Measurements from ENCODE around the gene CD164L2. TPM values are rescaled to one million over a fixed set of nuclear protein-coding genes. Genes with fewer than 3 reads are reported as not detected.

The CD164L2 gene
- total RNA-seq, 2 experiments from 2014 or later: not detected

GRCh38 chr1:27363766-27364695, 19.1 kb downstream of the CD164L2 start:
- Mint-ChIP-seq H3K27me3 (no peaks in the 10 kb centered on the region), H3K36me3 (ENCODE audit: low read depth) (no peaks in the 10 kb centered on the region), H3K27ac (no peak overlapping the region), H3K4me1 (peaks cover 34% of the 10 kb centered on the region), H3K4me3 (no peak overlapping the region), H3K9me3 (ENCODE audit: low read depth) (no peaks in the 10 kb centered on the region)
- ATAC-seq (no peak), DNase-seq (no peak)
- intact Hi-C loops (cut with DNase I, micrococcal nuclease): no loop called here
- ChIA-PET CTCF (interaction anchor here (0.5 to 3.7 kb wide), 3 partner anchors 7 to 216 kb away, joined by 4 to 28 read pairs (median 4); no protein-coding TSS in a partner anchor), POLR2A (no interaction called here)

- ATAC-seq (no peak), DNase-seq (no peak)
- Mint-ChIP-seq H3K4me3 (no peak overlapping the region), H3K4me1 (peaks cover 44% of the 10 kb centered on the region), H3K27me3 (no peaks in the 10 kb centered on the region), H3K27ac (no peak overlapping the region), H3K36me3 (ENCODE audit: low read depth) (no peaks in the 10 kb centered on the region), H3K9me3 (ENCODE audit: low read depth) (no peaks in the 10 kb centered on the region)
- intact Hi-C loops (cut with DNase I, micrococcal nuclease): no loop called here
- CTCF ChIA-PET: interaction anchor here (0.7 to 2.0 kb wide), 5 partner anchors 21 to 245 kb away, joined by 4 to 6 read pairs (median 5); partner anchors contain the start of gene CD164L2
- POLR2A ChIA-PET: no interaction called here
Observed at GRCh38 chr1:27361553-27361952, 21.6 kb downstream of the CD164L2 start.

GRCh38 chr1:27361044-27361402, 22.1 kb downstream of the CD164L2 start:
- Mint-ChIP-seq H3K4me1 (peaks cover 48% of the 10 kb centered on the region), H3K36me3 (ENCODE audit: low read depth) (no peaks in the 10 kb centered on the region), H3K27ac (no peak overlapping the region), H3K27me3 (no peaks in the 10 kb centered on the region), H3K4me3 (peak overlapping the region; percentile 62), H3K9me3 (ENCODE audit: low read depth) (no peaks in the 10 kb centered on the region)
- POLR2A ChIA-PET: no interaction called here
- CTCF ChIA-PET: interaction anchor here (2.0 kb wide), 1 partner anchor 34 kb away, joined by 5 read pairs; no protein-coding TSS in a partner anchor
- DNase-seq (no peak), ATAC-seq (no peak)
- intact Hi-C loops (cut with DNase I, micrococcal nuclease): no loop called here

- no peaks in the 10 kb centered on the region for H3K27me3 Mint-ChIP-seq
- ChIA-PET POLR2A (interaction anchor here (0.6 kb wide), 1 partner anchor 275 kb away, joined by 4 read pairs; no protein-coding TSS in a partner anchor), CTCF (interaction anchor here (1.0 to 3.1 kb wide), 3 partner anchors 8 to 28 kb away, joined by 3 to 16 read pairs (median 3); no protein-coding TSS in a partner anchor)
- DNase-seq: peak; percentile 60
- intact Hi-C loops (cut with DNase I, micrococcal nuclease): no loop called here
- H3K36me3 Mint-ChIP-seq (ENCODE audit: low read depth): peaks cover 1% of the 10 kb centered on the region
- no peaks in the 10 kb centered on the region for H3K9me3 Mint-ChIP-seq (ENCODE audit: low read depth)
- H3K4me3 Mint-ChIP-seq: peak overlapping the region; percentile 62
- peak overlapping the region; percentile 15 for H3K27ac Mint-ChIP-seq
- ATAC-seq: peak; percentile 25
- H3K4me1 Mint-ChIP-seq: peaks cover 49% of the 10 kb centered on the region
Observed at GRCh38 chr1:27360159-27361043, 22.7 kb downstream of the CD164L2 start.

GRCh38 chr1:27359822-27360158, 23.3 kb downstream of the CD164L2 start:
- H3K4me3 Mint-ChIP-seq: peak overlapping the region; percentile 62
- ChIA-PET CTCF (interaction anchor here (0.7 to 3.1 kb wide), 4 partner anchors 9 to 240 kb away, joined by 3 to 16 read pairs (median 4); no protein-coding TSS in a partner anchor), POLR2A (no interaction called here)
- DNase-seq: no peak
- no peak for ATAC-seq
- no peaks in the 10 kb centered on the region for H3K9me3 Mint-ChIP-seq (ENCODE audit: low read depth)
- peaks cover 2% of the 10 kb centered on the region for H3K36me3 Mint-ChIP-seq (ENCODE audit: low read depth)
- peak overlapping the region; percentile 15 for H3K27ac Mint-ChIP-seq
- peaks cover 45% of the 10 kb centered on the region for H3K4me1 Mint-ChIP-seq
- H3K27me3 Mint-ChIP-seq: no peaks in the 10 kb centered on the region
- intact Hi-C loops (cut with DNase I, micrococcal nuclease): no loop called here

- H3K4me1 Mint-ChIP-seq: peaks cover 40% of the 10 kb centered on the region
- intact Hi-C loops (cut with DNase I, micrococcal nuclease): no loop called here
- DNase-seq: no peak
- ATAC-seq: no peak
- peaks cover 2% of the 10 kb centered on the region for H3K36me3 Mint-ChIP-seq (ENCODE audit: low read depth)
- H3K27me3 Mint-ChIP-seq: no peaks in the 10 kb centered on the region
- ChIA-PET POLR2A (no interaction called here), CTCF (interaction anchor here (0.7 to 3.8 kb wide), 13 partner anchors 7 to 361 kb away, joined by 3 to 28 read pairs (median 10); partner anchors contain the start of genes CD164L2 and MAP3K6)
- no peak overlapping the region for H3K27ac Mint-ChIP-seq
- no peak overlapping the region for H3K4me3 Mint-ChIP-seq
- H3K9me3 Mint-ChIP-seq (ENCODE audit: low read depth): no peaks in the 10 kb centered on the region
Observed at GRCh38 chr1:27358928-27359313, 24.2 kb downstream of the CD164L2 start.

GRCh38 chr1:27358038-27358927, 24.9 kb downstream of the CD164L2 start:
- POLR2A ChIA-PET: interaction anchor here (1.0 kb wide), 1 partner anchor 13 kb away, joined by 3 read pairs; no protein-coding TSS in a partner anchor
- peak overlapping the region; percentile 64 for H3K4me3 Mint-ChIP-seq
- peaks cover 40% of the 10 kb centered on the region for H3K4me1 Mint-ChIP-seq
- no peak overlapping the region for H3K27ac Mint-ChIP-seq
- no peak for DNase-seq
- no peaks in the 10 kb centered on the region for H3K27me3 Mint-ChIP-seq
- peaks cover 2% of the 10 kb centered on the region for H3K36me3 Mint-ChIP-seq (ENCODE audit: low read depth)
- H3K9me3 Mint-ChIP-seq (ENCODE audit: low read depth): no peaks in the 10 kb centered on the region
- no peak for ATAC-seq
- CTCF ChIA-PET: interaction anchor here (0.6 to 3.8 kb wide), 24 partner anchors 8 to 360 kb away, joined by 3 to 28 read pairs (median 4); partner anchors contain the start of genes CD164L2, MAP3K6 and SYTL1
- intact Hi-C loops (cut with DNase I, micrococcal nuclease): no loop called here

GRCh38 chr1:27357281-27358037, 25.7 kb downstream of the CD164L2 start:
- DNase-seq (peak; percentile 91), ATAC-seq (peak; percentile 78)
- intact Hi-C loops (cut with DNase I, micrococcal nuclease): loop anchor here (1.0 kb wide), 5 partner anchors 8 to 57 kb away; partner anchors contain the start of gene GPR3 (in 1 of the 2)
- ChIA-PET CTCF (interaction anchor here (0.6 to 3.8 kb wide), 33 partner anchors 8 to 1124 kb away, joined by 3 to 28 read pairs (median 4); partner anchors contain the start of genes CD164L2, MAP3K6 and SYTL1), POLR2A (interaction anchor here (1.0 to 1.1 kb wide), 2 partner anchors 9 to 12 kb away, joined by 3 read pairs; no protein-coding TSS in a partner anchor)
- Mint-ChIP-seq H3K4me3 (peak overlapping the region; percentile 64), H3K4me1 (peaks cover 40% of the 10 kb centered on the region), H3K27me3 (no peaks in the 10 kb centered on the region), H3K27ac (peak overlapping the region; percentile 73), H3K36me3 (ENCODE audit: low read depth) (peaks cover 2% of the 10 kb centered on the region), H3K9me3 (ENCODE audit: low read depth) (no peaks in the 10 kb centered on the region)

GRCh38 chr1:27356619-27357280, 26.4 kb downstream of the CD164L2 start:
- peak; percentile 39 for DNase-seq
- no peaks in the 10 kb centered on the region for H3K27me3 Mint-ChIP-seq
- H3K36me3 Mint-ChIP-seq (ENCODE audit: low read depth): peaks cover 2% of the 10 kb centered on the region
- ChIA-PET CTCF (interaction anchor here (0.6 to 3.8 kb wide), 29 partner anchors 8 to 1123 kb away, joined by 3 to 28 read pairs (median 4); partner anchors contain the start of genes CD164L2, MAP3K6 and SYTL1), POLR2A (interaction anchor here (1.0 to 1.1 kb wide), 2 partner anchors 10 to 202 kb away, joined by 3 read pairs; partner anchors contain the start of gene SLC9A1)
- peak; percentile 34 for ATAC-seq
- H3K4me1 Mint-ChIP-seq: peaks cover 40% of the 10 kb centered on the region
- H3K9me3 Mint-ChIP-seq (ENCODE audit: low read depth): no peaks in the 10 kb centered on the region
- H3K4me3 Mint-ChIP-seq: peak overlapping the region; percentile 64
- intact Hi-C loops (cut with DNase I, micrococcal nuclease): loop anchor here (1.0 kb wide), 5 partner anchors 9 to 56 kb away; partner anchors contain the start of gene GPR3 (in 1 of the 2)
- H3K27ac Mint-ChIP-seq: peak overlapping the region; percentile 73
